Stimulated activated CD8-positive, alpha-beta memory T cell treated with anti-CD3 and anti-CD28 coated beads, Interleukin-7, amount 100 ng/mL, for 1 hour (primary cell): ENCODE measurements around the gene UBR7.

Experiments used
- DNase-seq, 2 donors: peaks; one replicate each; pipeline ENCODE4 v3.0.0-alpha.2; 2020; ENCODE audit warnings: low read depth in 2 of 2

The UBR7 gene

DNA sequence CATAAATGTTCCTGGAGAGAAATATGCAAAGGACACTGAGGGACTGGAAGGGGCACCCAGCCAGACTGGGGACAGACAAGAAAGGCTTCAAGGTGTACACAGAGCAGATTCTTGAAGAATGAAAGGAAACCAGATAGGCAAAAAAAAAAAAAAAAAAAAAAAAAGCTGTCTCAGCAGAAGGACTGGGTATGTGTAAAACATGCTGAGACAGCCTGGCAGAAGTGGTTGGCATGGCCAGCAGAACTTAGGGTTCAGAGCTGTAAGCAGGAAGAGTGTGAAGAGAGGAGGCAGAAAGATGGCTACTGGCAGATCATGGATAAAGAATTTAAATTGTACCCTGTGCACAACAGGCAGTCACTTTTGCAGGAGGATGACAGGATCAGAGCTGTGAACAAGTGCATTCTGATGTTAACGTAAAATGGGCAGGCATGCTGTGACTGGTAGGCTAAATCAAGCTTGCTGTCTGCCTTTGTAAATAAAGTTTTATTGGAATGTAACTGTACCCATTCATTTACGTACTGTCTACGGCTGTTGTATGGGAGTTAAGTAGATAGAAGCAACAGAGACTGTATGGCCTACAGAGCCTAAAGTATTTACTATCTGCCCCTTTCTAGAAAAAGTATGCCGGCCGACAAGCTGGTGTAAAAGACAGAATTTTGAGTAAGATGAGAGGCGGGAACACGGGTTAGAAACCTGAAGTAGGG, 42.2 kb downstream of the UBR7 start:
- DNase-seq = no peak

DNA sequence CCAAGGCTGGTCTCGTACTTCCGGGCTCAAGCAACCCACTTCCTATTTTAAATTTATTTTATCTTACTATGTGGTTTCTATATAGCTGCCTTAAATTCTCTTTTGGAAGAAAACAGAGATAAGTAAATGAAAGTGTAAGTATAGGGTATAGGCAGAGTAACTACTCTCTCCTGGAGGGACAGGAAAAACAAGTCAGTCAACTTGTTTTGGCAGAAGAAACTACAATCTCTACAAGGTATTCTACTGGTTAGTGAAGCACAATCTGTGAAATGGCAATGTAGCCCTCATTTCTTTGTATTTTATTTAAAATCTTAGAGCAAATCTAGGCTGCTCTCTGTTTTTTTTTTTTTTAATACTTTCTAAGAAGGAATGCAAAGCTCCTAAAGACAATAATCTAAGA, 55.4 kb downstream of the UBR7 start:
- DNase-seq = no peak

GRCh38 chr14:93263416-93263815, 56.4 kb downstream of the UBR7 start:
- DNase-seq = no peak

DNA sequence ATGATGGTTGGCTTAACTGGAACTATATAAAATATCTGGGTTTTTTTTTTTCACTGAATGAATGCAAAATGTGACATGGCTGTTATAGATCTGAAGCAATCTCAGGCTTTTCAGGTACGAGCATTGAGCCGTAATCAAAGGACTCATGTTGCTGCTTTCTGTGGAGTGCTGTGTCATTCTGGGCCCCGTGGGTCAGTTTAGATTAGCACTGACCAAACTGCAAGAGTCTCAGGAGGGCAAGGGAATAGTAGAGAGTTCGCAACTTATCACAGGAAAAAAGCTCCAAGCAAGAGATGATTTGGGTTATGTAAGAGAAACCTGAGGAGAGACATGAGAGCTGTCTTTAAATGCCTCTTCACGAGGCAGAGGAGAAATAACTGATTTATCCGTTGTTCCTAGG, 59.1 kb downstream of the UBR7 start:
- DNase-seq = no peak

GRCh38 chr14:93267149-93267711, 60.2 kb downstream of the UBR7 start:
- no peak for DNase-seq

DNA sequence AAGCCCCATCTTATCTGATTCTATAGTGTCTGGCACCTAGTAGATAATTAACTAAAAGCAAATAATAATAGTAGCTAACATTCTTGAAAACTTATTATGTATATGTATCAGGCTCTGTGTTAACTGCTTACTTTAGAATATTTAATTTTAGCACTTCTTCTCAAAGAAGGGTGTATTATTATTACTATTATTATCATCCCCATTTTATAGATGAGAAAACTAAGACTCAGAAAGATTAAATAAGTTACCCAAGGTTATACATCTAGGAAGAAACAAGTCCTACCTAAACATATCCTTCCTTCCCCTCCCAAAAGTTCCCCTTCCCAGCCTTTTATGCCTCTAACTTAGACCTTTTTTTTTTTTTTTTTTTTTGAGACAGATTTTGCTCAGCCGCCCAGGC, 61.4 kb downstream of the UBR7 start:
- no peak for DNase-seq

- DNase-seq = no peak
Observed at GRCh38 chr14:93269341-93270068, 62.4 kb downstream of the UBR7 start.

GRCh38 chr14:93271111-93271510, 64.1 kb downstream of the UBR7 start:
- no peak for DNase-seq

DNA sequence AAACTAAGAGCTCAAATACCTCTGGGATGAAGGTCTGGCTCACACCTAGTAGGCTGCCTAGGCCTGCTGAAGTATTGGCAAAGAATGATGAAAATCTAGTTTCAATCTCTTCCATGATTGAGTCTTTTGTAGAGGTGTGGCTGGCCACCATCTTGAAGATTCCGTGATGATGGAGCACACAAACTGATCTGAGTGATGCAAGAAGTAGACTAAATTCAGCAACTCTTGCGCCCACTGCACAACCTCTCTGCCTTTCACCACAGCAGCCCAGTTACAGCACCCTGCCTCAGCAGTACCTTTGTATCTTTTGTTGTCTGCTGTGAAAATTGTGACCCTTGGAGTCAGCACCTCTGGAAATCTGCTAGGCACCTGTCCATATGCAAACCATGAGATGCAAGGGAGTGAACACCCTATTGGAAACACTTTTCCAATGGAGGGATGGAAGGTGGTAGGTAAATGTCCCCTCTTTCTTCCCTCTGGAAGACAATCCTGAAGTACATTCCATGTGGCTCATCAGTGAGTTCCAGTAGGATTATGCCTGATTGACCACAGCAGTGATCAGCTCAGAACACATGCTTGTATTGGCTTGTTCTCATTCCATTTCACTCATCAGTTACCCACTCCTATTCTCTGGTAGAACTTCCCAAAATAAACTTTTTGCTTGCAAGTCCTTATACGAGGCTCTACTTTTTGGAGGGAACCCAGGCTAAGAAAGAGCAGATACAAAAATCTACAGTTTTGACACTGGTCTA, 67.2 kb downstream of the UBR7 start:
- no peak for DNase-seq

DNA sequence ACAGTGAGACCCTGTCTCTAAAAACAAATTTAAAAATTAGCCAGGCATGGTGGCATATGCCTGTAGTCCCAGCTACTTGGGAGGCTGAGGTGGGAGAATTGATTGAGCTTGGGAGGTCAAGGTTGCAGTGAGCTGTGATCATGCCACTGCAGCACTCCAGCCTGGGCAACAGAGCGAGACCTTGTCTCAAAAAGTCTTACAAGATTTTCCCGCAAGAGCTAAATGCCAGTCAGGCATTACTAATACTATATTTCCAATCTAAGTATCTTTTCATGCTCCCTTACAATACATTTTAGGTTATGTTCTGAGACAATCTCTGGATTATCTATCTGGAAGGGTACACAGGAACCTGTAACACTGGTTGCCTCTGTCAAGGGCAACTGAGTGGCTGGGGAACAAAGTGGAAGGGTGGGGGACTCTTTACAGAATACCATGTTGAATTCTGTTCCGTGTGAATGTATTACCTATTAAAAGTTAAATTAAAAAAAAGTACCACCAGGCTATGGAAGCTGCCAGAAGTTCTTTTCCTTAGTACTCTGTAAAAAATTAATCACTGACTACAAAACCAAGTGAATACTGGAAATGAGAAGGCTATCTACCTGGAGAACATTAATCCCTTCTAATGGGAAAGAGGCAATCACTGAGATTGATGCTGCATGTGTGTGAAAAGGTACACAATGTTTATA, 69.1 kb downstream of the UBR7 start:
- no peak for DNase-seq
